NCI-H526 (cell line): ENCODE measurements around the gene MALT1.
"Not testable (repeated sequence)": the region's sequence is repeated elsewhere in the genome, so short reads cannot be mapped to it uniquely, and the experiment has no call there.

ENCODE experiments used
- DNase-seq, 2 experiments: peaks; one replicate each; lab custom pipeline; 2025; lab: John Stamatoyannopoulos, UW

Gene MALT1

DNA sequence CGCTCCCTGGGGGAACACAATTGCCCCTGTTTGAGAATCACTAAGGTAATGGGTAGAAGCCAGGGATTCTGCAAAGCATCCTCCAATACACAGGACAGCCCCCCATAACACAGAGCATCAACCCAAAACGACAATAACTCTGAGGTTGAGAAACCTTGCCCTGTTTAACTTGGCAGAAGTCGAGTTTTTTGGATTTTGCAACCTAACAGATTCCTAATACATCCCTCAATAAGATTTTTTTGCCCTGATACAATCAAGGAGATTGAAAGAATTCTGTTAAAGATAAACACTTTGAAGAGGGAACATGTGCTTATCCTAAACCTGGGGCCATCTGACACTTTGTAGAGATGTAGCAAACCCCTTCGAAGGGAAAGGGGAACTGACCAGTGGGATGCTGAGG, 100.9 kb downstream of the MALT1 start:
- DNase-seq, result no peak

- no peak for DNase-seq
Measured at GRCh38 chr18:58776084-58776483, 104.8 kb downstream of the MALT1 start.

GRCh38 chr18:58776541-58776940, 105.3 kb downstream of the MALT1 start:
- not testable (repeated sequence) for DNase-seq

DNA sequence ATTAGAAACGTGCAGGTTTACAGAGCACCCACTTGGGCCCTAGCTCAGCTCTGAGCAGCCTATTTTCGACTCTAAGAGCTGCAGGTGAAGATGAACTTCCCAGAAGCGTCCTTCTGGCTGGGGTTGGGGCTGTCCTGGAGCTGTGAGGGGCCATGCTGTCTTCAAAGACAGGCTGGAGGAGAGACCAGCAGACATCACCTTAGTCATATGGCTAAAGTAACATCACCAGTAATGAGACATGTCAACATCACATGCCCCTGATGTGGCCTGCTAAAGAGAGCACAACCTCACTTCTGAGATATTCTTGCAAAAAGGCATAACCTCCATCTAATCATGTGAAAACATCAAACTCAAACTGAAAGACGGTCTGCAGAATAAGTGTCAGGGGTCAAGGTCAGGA, 106.2 kb downstream of the MALT1 start:
- no peak for DNase-seq

- no peak for DNase-seq
Measured at GRCh38 chr18:58779529-58779928, 108.3 kb downstream of the MALT1 start.

- no peak for DNase-seq
Measured at GRCh38 chr18:58780045-58780444, 108.8 kb downstream of the MALT1 start.

GRCh38 chr18:58781627-58782194, 110.4 kb downstream of the MALT1 start:
- DNase-seq, result peak; percentile 56 to 84

GRCh38 chr18:58784601-58785137, 113.4 kb downstream of the MALT1 start:
- no peak for DNase-seq

GRCh38 chr18:58785171-58785805, 114.0 kb downstream of the MALT1 start:
- no peak for DNase-seq

DNA sequence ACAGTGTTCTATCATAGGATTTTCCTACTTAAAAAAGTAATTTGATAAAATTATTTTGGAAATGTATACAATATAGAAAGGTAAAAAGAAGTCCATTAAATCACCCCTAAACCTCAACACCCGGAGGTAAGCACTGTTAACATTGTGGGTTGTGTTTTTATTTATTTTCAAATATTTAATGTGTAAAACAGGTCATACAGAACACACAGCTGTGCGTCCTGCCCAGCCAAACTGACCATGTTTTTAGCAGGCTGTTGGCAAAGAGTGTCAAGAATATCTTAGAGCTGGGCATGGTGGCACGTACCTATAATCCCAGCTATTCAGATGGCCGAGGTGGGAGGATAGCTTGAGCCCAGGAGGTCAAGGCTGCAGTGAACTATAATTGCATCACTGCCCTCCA, 114.6 kb downstream of the MALT1 start:
- DNase-seq, result no peak

DNA sequence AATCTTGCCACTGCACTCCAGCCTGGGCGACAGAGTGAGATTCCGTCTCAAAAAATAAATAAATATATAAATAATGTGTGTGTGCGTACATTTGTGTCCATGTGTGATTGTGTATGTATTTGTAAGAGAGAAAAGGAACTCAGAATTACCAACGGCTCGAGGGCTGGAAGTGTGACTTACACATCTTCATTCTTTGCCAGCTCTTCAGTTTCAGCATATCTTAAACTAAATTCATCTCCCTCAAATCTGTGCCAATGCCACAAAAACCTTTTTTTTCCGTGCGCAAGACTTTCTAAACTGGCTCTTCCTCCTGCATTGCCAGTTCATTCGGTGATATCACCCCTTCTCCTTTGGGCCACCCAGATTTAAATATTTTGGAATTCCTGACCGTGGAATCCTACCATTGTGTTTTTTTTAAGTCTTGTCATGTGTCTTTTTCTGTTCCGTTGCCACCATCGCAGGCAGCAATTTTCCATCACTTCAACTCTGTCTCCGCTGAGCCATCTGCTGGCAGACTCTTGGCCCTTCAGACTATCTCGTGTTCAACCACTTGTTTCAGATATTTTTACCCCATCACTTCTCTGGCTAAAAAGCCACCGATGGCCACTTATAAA, 116.4 kb downstream of the MALT1 start:
- DNase-seq, result no peak

DNA sequence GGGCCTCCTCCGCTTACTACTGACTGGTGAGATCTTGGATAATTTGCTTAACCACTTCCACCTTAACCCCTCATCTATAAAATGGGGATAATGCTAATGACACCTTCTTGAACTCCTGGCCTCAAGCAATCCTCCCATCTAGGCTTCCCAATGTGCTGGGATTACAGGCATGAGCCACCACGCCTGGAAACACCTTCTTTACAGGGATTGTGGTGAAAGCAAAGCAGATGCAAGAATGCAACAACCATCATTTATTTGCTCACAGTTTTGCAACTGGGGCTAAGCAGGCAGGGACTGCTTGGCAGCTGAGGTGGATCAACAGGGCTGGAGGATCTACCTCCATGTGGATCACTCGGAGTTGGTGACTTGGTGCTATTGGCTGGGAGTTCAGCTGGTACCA, 117.2 kb downstream of the MALT1 start:
- no peak for DNase-seq

DNA sequence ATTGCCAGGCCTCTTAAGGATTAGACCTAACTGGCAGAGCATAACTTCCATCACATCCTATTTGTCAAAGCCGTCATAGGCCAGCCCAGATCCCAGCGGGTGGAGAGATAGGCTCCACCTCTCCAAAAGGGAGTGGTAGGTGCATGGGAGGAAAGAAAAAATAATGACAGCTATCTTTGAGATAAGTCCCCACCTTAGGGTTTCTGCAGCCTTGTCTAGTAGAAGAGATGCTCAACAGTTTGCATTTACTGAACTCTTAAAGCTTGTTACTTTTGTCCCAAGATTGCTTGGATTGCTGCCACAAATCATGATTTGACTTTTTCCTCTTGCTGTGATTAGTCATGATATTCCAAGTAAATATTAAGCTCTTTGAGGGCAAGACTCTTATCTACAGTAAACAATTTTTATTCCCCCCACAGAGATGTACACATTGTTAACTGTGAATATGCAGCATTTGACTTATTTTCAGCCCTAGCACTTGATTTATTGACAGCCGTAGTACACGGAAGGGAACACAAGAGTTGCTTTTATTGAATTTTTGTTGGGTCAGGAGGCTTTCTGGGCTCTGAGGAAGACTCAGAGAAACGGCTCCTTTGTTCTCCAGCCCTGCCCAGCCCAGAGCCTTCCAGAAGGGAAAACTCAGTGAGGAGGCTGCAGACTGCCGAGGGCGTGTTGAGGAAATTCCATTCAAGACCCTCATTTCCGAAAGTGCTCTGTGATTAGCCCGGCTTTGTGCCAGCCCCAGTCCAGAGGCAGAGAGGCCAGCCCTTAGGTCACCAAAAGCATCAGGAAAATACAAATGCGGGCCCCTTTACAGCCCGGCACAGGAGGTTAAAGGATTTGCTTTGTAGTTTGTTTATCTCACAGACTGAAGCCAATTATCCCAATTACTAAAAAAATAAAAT, 118.0 kb downstream of the MALT1 start:
- DNase-seq, result no peak

- no peak for DNase-seq
Measured at GRCh38 chr18:58789876-58790240, 118.6 kb downstream of the MALT1 start.

DNA sequence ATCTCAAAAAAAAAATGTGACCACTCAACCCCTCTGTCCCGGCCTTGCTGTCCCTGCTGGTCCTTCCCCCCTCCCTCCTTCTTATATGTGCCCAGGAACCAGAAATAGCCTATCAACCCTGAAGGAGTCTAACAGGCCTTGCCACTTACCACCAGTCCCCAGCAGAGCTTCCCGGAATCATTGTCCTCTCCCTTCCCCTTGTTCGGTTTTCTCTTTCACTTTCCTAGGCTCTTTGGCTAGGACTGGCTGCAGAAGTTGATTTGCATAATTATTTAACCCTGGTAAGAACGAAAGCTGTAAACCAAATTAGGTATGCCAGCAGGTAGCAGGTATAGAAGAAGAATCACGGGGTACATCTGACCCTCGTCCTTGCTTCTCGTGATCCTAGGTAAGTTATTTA, 120.8 kb downstream of the MALT1 start:
- peak; percentile 53 to 78 for DNase-seq

- no peak for DNase-seq
Measured at GRCh38 chr18:58793361-58793760, 122.1 kb downstream of the MALT1 start.

GRCh38 chr18:58796220-58796619, 125.0 kb downstream of the MALT1 start:
- no peak for DNase-seq

DNA sequence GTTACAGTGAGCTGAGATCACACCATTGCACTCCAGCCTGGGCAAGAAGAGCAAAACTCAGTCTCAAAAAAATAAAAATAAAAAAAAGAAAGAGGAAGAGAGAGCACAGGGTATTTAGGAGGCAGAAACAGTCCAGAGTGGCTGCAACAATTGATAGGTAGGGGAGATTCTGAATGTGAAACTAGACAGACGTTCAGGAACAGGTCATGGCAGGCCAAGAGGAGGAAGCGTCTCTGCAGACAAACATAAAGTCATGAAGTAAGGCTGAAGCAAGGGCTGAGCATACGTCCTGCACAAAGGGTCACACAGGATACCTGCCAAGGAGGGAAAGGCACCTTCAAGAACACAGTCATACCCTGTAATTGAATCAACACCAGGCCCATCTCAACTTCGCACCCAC, 129.3 kb downstream of the MALT1 start:
- no peak for DNase-seq

- DNase-seq, result no peak
Measured at GRCh38 chr18:58802959-58803358, 131.7 kb downstream of the MALT1 start.

- DNase-seq, result no peak
Measured at GRCh38 chr18:58803978-58804377, 132.7 kb downstream of the MALT1 start.
